Activated B cell treated with CpG ODN at 0.5 μM for 24 hours (primary cell): Measurements from ENCODE around the gene SPNS3. TPM values are rescaled to one million over a fixed set of nuclear protein-coding genes. Genes with fewer than 3 reads are reported as not detected.

ENCODE experiments used
- ATAC-seq: fragments of 200-7000 bp; cut with Tn5 transposase; one replicate; pipeline ENCODE4 v1.10.0; 2021; ENCODE audit warnings: low read depth, mild to moderate bottlenecking, moderate library complexity
- CTCF ChIA-PET: fragments of 350-600 bp; sonication (Branson Sonifier 250); formaldehyde crosslinking; loops from one replicate; lab custom pipeline; 2021; ENCODE audit warnings: antibody characterized with exemption; lab: Charles Lee
- POLR2A ChIA-PET: fragments of 350-600 bp; sonication (Branson Sonifier 250); formaldehyde crosslinking; loops from one replicate; lab custom pipeline; 2021; ENCODE audit warnings: antibody characterized with exemption; lab: Charles Lee
- DNase-seq: peaks from one replicate; pipeline ENCODE4 v3.0.0; 2022
- H3K27ac Mint-ChIP-seq: one replicate; pipeline ENCODE4 v1.8.0; 2020; ENCODE audit warnings: mixed read lengths
- H3K27me3 Mint-ChIP-seq: one replicate; pipeline ENCODE4 v1.8.0; 2021; ENCODE audit warnings: mixed read lengths
- H3K36me3 Mint-ChIP-seq: one replicate; pipeline ENCODE4 v1.8.0; 2021; ENCODE audit warnings: low read depth, mixed read lengths
- H3K4me1 Mint-ChIP-seq: one replicate; pipeline ENCODE4 v1.8.0; 2021; ENCODE audit warnings: mixed read lengths
- H3K4me3 Mint-ChIP-seq: one replicate; pipeline ENCODE4 v1.8.0; 2020; ENCODE audit warnings: mild to moderate bottlenecking, mixed read lengths
- H3K9me3 Mint-ChIP-seq: one replicate; pipeline ENCODE4 v1.8.0; 2020; ENCODE audit warnings: mixed read lengths
- CTCF ChIP-seq: fragments of 200-600 bp; IDR thresholded peaks from one replicate; pipeline ENCODE4 v1.8.0; 2022; ENCODE audit warnings: antibody characterized with exemption, mild to moderate bottlenecking
- intact Hi-C: fragments of 100-400 bp; cut with micrococcal nuclease; formaldehyde crosslinking; loops from one replicate; pipeline ENCODE4 v1.15.1; 2024
- total RNA-seq: library from RNA; stranded (reverse); gene quantifications from 2 replicates; pipeline ENCODE4 v1.2.3, GENCODE V29; 2022

The SPNS3 gene
- total RNA-seq, 1 donor from 2014 or later: 2.5 TPM

- TF ChIP-seq CTCF: no peak
- Mint-ChIP-seq H3K4me3 (no peak overlapping the region), H3K9me3 (no peaks in the 10 kb centered on the region), H3K27me3 (peaks cover 10% of the 10 kb centered on the region), H3K27ac (no peak overlapping the region), H3K36me3 (no peaks in the 10 kb centered on the region), H3K4me1 (peaks cover 12% of the 10 kb centered on the region)
- ChIA-PET POLR2A (no interaction called here), CTCF (no interaction called here)
- DNase-seq (no peak), ATAC-seq (no peak)
- intact Hi-C loops: no loop called here
These were observed 44.6 kb downstream of the SPNS3 start for GRCh38 chr17:4478318-4478830.

- Mint-ChIP-seq H3K4me3 (no peak overlapping the region), H3K4me1 (peaks cover 12% of the 10 kb centered on the region), H3K27ac (no peak overlapping the region), H3K27me3 (peaks cover 10% of the 10 kb centered on the region), H3K36me3 (no peaks in the 10 kb centered on the region), H3K9me3 (no peaks in the 10 kb centered on the region)
- POLR2A ChIA-PET: no interaction called here
- no peak for DNase-seq
- intact Hi-C loops: no loop called here
- no peak for TF ChIP-seq CTCF
- no peak for ATAC-seq
- CTCF ChIA-PET: no interaction called here
These were observed 45.7 kb downstream of the SPNS3 start for GRCh38 chr17:4479340-4479981.

- Mint-ChIP-seq H3K9me3 (no peaks in the 10 kb centered on the region), H3K4me1 (peaks cover 15% of the 10 kb centered on the region), H3K27me3 (peaks cover 8% of the 10 kb centered on the region), H3K36me3 (no peaks in the 10 kb centered on the region), H3K4me3 (no peak overlapping the region), H3K27ac (no peak overlapping the region)
- intact Hi-C loops: no loop called here
- DNase-seq: no peak
- TF ChIP-seq CTCF: no peak
- ChIA-PET POLR2A (interaction anchor here (0.7 kb wide), 1 partner anchor 33 kb away, joined by 4 read pairs; no protein-coding TSS in a partner anchor), CTCF (no interaction called here)
- ATAC-seq: no peak
These were observed 46.4 kb downstream of the SPNS3 start for GRCh38 chr17:4479982-4480751.

GRCh38 chr17:4480929-4481898 lies 47.5 kb downstream of the SPNS3 start:
- no peaks in the 10 kb centered on the region for H3K9me3 Mint-ChIP-seq
- DNase-seq: no peak

More at GRCh38 chr17:4480929-4481898, 47.5 kb downstream of the SPNS3 start:
- intact Hi-C loops: no loop called here
- H3K36me3 Mint-ChIP-seq: no peaks in the 10 kb centered on the region
- H3K4me1 Mint-ChIP-seq: peaks cover 22% of the 10 kb centered on the region
- ATAC-seq: peak; percentile 25
- ChIA-PET POLR2A (interaction anchor here (0.5 to 0.7 kb wide), 2 partner anchors 34 to 575 kb away, joined by 4 to 5 read pairs; no protein-coding TSS in a partner anchor), CTCF (no interaction called here)
- H3K27me3 Mint-ChIP-seq: peaks cover 5% of the 10 kb centered on the region
- H3K27ac Mint-ChIP-seq: no peak overlapping the region
- H3K4me3 Mint-ChIP-seq: peak overlapping the region; percentile 28
- no peak for TF ChIP-seq CTCF
